C1 segment of cervical spinal cord (tissue), 14 donors: ENCODE measurements around the gene HPSE2.

ENCODE experiments used
- DNase-seq, 14 donors: peaks; one replicate each; lab custom pipeline; 2025; lab: John Stamatoyannopoulos, UW

The HPSE2 gene

GRCh38 chr10:98848361-98848760, 387.3 kb downstream of the HPSE2 start:
- no peak for DNase-seq

- no peak for DNase-seq
Measured at GRCh38 chr10:98846787-98847186, 388.9 kb downstream of the HPSE2 start.

- no peak for DNase-seq
Measured at GRCh38 chr10:98833542-98833941, 402.1 kb downstream of the HPSE2 start.

GRCh38 chr10:98832738-98833137, 402.9 kb downstream of the HPSE2 start:
- no peak for DNase-seq

GRCh38 chr10:98832196-98832595, 403.5 kb downstream of the HPSE2 start:
- DNase-seq, result no peak

GRCh38 chr10:98831391-98831790, 404.3 kb downstream of the HPSE2 start:
- DNase-seq, result no peak

- DNase-seq, result no peak
Measured at GRCh38 chr10:98825741-98826140, 409.9 kb downstream of the HPSE2 start.

GRCh38 chr10:98817396-98817795, 418.3 kb downstream of the HPSE2 start:
- no peak for DNase-seq

GRCh38 chr10:98815039-98815885, 420.4 kb downstream of the HPSE2 start:
- no peak for DNase-seq

- DNase-seq, result no peak
Measured at GRCh38 chr10:98814470-98814869, 421.2 kb downstream of the HPSE2 start.

GRCh38 chr10:98808282-98808892, 427.3 kb downstream of the HPSE2 start:
- DNase-seq, result no peak

- DNase-seq, result no peak
Measured at GRCh38 chr10:98800263-98800662, 435.4 kb downstream of the HPSE2 start.

- DNase-seq, result no peak
Measured at GRCh38 chr10:98795467-98795866, 440.2 kb downstream of the HPSE2 start.

- no peak for DNase-seq
Measured at GRCh38 chr10:98790817-98791216, 444.8 kb downstream of the HPSE2 start.

- no peak for DNase-seq
Measured at GRCh38 chr10:98778277-98778759, 457.3 kb downstream of the HPSE2 start.

GRCh38 chr10:98758463-98758862, 477.2 kb downstream of the HPSE2 start:
- no peak for DNase-seq

GRCh38 chr10:98748298-98748697, 487.4 kb downstream of the HPSE2 start:
- no peak for DNase-seq

- no peak for DNase-seq
Measured at GRCh38 chr10:98745645-98746044, 490.0 kb downstream of the HPSE2 start.

- DNase-seq, result no peak
Measured at GRCh38 chr10:98720551-98720950, 515.1 kb downstream of the HPSE2 start.

GRCh38 chr10:98713586-98713985, 522.1 kb downstream of the HPSE2 start:
- no peak for DNase-seq

GRCh38 chr10:98696516-98696915, 539.1 kb downstream of the HPSE2 start:
- DNase-seq, result no peak

- DNase-seq, result no peak
Measured at GRCh38 chr10:98694883-98695282, 540.8 kb downstream of the HPSE2 start.

- no peak for DNase-seq
Measured at GRCh38 chr10:98694014-98694413, 541.6 kb downstream of the HPSE2 start.
